MV-4-11 (cell line): ENCODE data around the gene SPOP.

Source experiments
- DNase-seq: peaks from one replicate; lab custom pipeline; 2025; lab: John Stamatoyannopoulos, UW

The SPOP gene

DNA sequence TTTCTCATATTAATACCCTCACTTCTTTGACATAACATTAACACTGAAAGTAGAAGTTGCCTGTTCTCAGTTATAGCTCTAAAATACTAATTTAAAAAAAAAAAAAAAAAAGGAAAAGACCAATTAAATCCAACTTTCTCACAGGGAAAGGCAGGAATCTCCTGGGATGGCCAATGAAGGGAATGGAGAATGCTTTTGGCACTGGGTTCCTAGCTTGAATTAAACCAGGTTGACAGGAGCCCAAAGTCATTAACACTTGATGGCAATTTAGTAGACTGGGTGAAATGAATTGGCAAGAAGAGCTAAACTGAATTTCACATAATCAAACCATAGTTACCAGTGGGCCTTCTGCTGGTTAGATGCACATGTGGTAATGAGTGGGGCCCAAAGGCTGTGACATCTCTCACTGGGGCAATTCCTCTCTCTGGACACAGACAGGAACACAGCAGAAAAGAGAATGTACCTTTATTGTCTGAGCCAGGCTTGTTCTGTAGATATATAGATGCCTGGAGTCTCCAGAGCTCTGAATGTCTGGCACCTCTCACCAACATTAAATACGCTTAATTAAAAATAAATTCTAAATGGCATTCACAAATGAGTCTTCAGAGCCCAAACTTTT, 64.6 kb downstream of the SPOP start:
- DNase-seq, result no peak

GRCh38 chr17:49612726-49613125, 65.2 kb downstream of the SPOP start:
- no peak for DNase-seq

- no peak for DNase-seq
Measured at GRCh38 chr17:49610883-49611584, 66.9 kb downstream of the SPOP start.

GRCh38 chr17:49604314-49604869, 73.5 kb downstream of the SPOP start:
- no peak for DNase-seq

DNA sequence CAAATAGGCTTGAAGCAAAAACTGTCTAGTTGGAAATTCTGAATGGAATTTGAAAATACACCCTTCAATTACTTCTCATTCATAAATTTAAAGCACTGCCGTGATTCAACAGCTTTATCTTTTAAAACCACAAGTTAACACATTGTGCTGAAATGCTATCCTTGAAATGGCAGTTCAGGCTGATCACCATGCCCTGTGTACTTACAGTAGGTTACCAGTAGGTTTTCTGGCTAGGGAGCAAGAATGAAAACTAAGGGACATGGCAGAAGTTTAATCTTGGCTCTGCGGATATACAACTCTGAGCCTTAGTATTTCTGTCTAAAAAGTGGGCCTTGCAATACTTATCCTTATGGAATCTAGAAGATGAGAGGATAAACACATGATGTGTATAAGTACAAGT, 74.2 kb downstream of the SPOP start:
- no peak for DNase-seq

GRCh38 chr17:49603238-49603637, 74.7 kb downstream of the SPOP start:
- no peak for DNase-seq

- peak; percentile 41 for DNase-seq
Measured at GRCh38 chr17:49602783-49603182, 75.1 kb downstream of the SPOP start.

- no peak for DNase-seq
Measured at GRCh38 chr17:49600949-49601348, 76.9 kb downstream of the SPOP start.

DNA sequence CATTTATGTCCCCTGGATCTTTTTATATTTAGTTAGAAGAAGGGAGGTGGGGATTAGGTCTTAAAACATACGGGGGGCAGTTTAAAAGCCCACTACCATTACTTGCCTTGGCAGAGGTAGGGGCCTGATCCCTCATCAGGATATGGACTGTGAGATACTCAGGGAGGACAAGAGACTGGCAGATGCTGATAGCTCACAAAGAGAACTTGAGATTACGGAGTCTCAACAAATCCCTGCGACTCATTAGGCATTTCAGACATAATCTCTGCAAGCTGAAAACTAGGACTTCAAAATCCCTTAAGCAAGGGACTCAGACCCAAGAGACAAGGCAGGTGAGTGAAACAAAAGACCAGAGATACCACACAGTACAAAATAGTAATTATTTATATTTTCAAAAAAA, 79.0 kb downstream of the SPOP start:
- no peak for DNase-seq

GRCh38 chr17:49597928-49598655, 79.8 kb downstream of the SPOP start:
- no peak for DNase-seq

DNA sequence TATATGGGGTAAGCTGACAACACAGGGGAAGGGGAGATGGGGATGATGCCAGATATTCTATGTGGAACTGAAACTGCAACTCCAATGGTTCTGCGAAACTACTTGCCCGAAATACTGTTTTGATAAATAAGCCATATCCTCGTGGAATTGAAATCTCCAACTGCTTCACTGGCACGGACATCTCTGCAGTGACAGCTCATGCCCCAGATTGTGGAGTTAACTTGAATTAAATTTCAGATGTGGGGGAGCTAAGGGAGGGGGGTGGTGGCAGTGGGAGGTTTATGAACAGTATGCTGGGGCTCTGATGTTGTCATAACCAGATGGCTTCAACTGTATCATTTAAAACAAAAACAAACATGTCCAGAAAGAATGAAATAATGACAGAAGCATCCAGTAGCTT, 80.5 kb downstream of the SPOP start:
- DNase-seq, result no peak

DNA sequence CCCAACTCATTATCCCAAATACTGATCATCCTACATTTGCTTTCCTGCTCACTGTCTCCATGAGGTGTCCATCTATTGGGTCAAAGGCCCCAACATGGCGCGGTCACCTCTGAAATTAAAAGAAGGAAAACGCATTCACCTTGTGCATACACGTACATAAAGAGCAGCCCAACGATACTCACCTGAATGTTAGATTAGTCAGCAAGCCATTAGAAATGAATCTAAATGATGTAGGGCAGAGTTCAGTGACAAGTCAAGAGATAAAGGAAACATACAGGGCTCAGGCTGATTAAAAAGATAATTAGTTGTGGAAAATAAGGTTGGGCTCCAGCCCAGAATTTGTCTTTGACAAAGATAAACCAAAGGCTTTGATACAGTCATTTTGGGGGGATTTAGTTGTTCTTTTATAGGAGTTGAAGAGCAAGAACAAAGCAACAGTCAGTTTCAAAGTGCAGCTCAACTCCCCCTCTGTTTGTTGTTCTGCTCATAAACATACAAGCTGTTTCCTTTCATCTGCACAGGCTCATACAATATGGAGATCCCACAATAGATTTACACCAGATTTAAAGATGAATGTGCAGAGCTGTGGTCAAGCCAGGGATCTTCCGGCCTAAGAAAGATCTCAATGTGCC, 81.2 kb downstream of the SPOP start:
- DNase-seq, result no peak

GRCh38 chr17:49595980-49596379, 81.9 kb downstream of the SPOP start:
- DNase-seq, result no peak

DNA sequence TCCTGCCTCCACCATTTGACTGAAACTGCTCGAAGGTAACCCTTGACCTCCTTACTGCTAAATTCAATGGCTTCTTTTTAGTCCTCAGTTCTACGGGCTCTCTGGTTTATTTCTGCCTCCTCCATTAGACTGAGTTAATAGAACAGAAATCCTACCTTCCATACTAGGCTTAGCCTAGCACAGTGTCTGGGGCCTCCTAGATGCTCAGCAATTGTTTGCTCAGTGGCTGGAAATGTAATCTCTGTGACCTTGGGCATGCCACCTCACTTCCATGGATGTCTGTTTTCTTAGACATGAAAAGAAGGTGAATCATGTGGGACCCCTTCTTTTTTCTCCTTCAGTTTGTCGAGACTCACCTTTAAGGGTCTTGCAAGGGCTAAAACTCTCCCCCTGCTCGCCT, 82.6 kb downstream of the SPOP start:
- no peak for DNase-seq

- DNase-seq, result no peak
Measured at GRCh38 chr17:49592263-49592662, 85.6 kb downstream of the SPOP start.

- no peak for DNase-seq
Measured at GRCh38 chr17:49590874-49591273, 87.0 kb downstream of the SPOP start.

DNA sequence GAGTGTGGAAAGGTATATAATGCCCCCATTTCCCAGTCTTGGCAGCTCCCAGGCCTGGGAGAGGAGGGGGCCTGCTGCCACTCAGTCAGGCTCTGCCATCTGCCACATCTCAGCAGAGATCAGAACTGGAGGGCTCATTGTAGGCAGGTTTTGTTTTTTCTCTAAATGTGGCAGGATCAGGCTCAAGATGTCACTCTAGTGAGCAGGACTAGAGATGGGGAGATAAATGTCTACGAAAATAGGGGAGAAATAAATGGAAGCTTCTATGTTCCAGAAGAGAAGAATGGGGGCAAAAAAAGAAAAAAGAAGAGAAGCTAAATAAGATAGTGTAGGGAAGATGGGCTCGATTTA, 88.3 kb downstream of the SPOP start:
- no peak for DNase-seq

- no peak for DNase-seq
Measured at GRCh38 chr17:49588726-49589576, 88.9 kb downstream of the SPOP start.

GRCh38 chr17:49588312-49588711, 89.6 kb downstream of the SPOP start:
- DNase-seq, result no peak

DNA sequence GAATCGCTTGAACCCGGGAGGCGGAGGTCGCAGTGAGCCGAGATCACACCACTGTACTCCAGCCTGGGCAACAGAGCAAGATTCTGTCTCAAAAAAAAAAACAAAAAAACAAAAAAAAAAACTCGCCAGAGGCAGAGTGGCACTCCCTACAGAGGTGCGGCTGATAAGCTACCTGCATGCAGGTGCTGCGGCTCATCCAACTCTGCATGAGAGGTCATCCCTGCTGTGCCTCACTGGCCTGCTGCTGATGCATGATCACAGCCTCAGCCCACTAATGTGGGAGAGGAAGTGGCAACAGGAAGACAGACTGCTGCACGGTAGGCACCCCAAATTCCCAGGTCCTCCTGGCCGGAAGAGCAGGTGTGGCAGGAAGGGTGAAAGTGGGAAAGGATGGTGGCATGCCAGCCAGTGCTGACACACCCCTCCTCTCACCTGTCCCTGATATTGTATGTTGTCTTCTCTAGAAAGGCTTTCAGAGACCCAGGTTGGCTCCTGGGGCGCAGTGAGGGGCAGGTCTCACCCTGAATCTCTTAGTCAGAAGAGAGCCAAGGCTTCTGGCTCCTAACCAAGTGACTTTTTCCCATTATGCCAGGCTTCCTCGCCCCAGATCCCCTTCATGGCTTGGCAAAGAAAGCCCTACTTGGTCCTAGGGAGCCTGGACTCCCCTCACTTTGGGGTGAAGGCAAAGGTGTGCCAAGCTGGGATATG, 90.4 kb downstream of the SPOP start:
- DNase-seq, result no peak

DNA sequence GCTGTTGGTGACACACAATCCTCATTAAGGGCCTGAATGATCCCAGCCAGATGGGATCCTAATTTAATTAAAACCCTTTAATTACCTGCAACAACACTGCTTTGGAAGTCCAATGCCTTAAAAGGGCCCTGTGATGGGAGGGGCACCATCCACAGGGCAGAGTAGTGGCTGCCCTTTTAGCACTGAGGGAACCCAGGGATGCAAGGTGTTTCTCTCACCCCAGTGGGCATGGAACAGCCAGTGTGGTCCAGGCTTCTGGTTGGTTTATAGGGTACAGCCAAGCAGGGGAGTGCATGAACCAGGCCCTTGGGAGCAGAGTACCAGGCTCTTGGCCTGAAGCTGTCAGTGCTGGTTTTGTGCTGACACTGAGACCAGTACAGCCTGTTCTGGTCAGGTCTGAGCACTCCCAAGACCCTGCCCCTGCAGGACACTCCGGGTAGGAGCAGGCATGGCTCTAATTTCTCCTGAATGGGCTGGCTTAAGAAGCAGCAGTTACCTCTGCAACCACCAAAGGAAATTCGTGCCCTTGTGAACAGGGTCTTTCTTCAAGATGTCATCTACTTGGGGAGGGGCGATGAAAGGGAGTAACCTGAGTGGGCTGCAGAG, 92.4 kb downstream of the SPOP start:
- DNase-seq, result no peak
